Right ventricle myocardium inferior (tissue), 1 donor: ENCODE measurements around the gene CD109. TPM values are rescaled to one million over a fixed set of nuclear protein-coding genes. Genes with fewer than 3 reads are reported as not detected.

Experiments
- ATAC-seq: fragments of 200-7000 bp; cut with Tn5 transposase; one replicate; pipeline ENCODE4 v1.9.1; 2020; ENCODE audit warnings: mild to moderate bottlenecking, moderate library complexity
- DNase-seq: peaks from one replicate; pipeline ENCODE4 v3.0.0; 2021; ENCODE audit errors: missing footprints
- intact Hi-C: fragments of 100-400 bp; cut with DNase I; formaldehyde crosslinking; loops from one replicate; pipeline ENCODE4 v1.11.0; 2022
- total RNA-seq: library from RNA; stranded (reverse); fragmentation: NEBNext Ultra II Directional; extraction: Animal tissue kit (Norgen Biotek cat#: 25700); gene quantifications from one replicate; pipeline ENCODE4 v1.2.1, GENCODE V29; 2021
- donor health status: DM: no; HTN: yes; CAD: no; lungs with severe emphysema.

CD109 gene
- total RNA-seq, 1 donor from 2014 or later, result 7.3 TPM

GRCh38 chr6:73873081-73873480 lies 177.1 kb downstream of the CD109 start:
- intact Hi-C loops, result no loop called here
- ATAC-seq (no peak), DNase-seq (no peak)

Other genes with a start within 250 kb of the CD109 start
- gene CGAS, start 243.9 kb upstream of the CD109 start, total RNA-seq, result 0.92 TPM
- 26.6 TPM for gene MTO1, start 234.5 kb upstream of the CD109 start, total RNA-seq
- 1,647 TPM for gene EEF1A1, start 175.2 kb upstream of the CD109 start, total RNA-seq
- 5.9 TPM for gene SLC17A5, start 42.2 kb upstream of the CD109 start, total RNA-seq